GM12892 (cell line): ENCODE data around the gene HOXB5.

ENCODE experiments used
- DNase-seq: peaks from one replicate; pipeline ENCODE4 v3.0.0; 2011; ENCODE audit not compliant: insufficient read length
- FAIRE-seq: peaks from 2 replicates; lab custom pipeline; 2011; peaks lifted over from hg19 to GRCh38; lab: Jason Lieb, UNC
- POLR2A ChIP-seq: IDR thresholded peaks from 2 replicates; pipeline ENCODE4 v1.6.1; 2011; ENCODE audit warnings: low read depth, low read length, control low read depth
- POLR2AphosphoS5 ChIP-seq: IDR thresholded peaks from 2 replicates; pipeline ENCODE4 v1.6.1; 2011; ENCODE audit warnings: low read depth, low read length, control low read depth
- TAF1 ChIP-seq: IDR thresholded peaks from 2 replicates; pipeline ENCODE4 v1.6.1; 2011; ENCODE audit warnings: low read depth, mild to moderate bottlenecking, control low read depth, low read length, borderline replicate concordance

The HOXB5 gene

DNA sequence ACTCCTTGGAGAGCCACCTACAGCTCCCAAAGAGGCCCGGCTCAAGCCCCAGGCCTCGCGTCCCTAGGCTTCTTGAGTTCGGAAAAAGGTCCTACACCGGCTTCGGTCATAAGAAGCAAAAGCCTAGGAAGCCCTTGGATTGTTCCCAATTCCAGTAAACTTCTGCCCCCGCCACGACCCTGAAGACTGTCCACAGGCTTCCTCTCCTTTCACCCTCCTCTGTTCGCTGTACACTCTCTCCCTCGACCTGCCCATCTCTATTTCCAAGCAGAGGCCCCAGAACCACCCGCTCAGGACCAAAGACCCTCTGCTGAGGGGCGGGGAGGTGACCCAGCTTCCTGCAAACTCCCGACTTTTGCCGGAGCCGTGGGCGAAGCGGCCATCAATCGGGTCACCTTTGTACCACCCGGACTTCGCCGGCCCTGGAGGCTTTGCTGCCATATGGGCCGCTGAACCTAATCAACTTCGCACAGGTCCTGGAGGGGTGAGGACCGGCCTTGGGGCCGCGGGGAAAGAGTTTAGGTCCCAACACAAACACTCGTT, 51.4 kb downstream of the HOXB5 start:
- no peak for TF ChIP-seq POLR2AphosphoS5
- TF ChIP-seq POLR2A: no peak; the same call in 1 of the 2 replicates
- no peak for TF ChIP-seq TAF1
- peak; percentile 68 for FAIRE-seq
- no peak for DNase-seq

- no peak for TF ChIP-seq TAF1
- DNase-seq: no peak
- no peak for FAIRE-seq
These were observed 51.9 kb downstream of the HOXB5 start for GRCh38 chr17:48541577-48542113.
